Stimulated activated CD8-positive, alpha-beta memory T cell treated with anti-CD3 and anti-CD28 coated beads, Interleukin-15, amount 100 ng/mL, for 4 hours (primary cell): Measurements from ENCODE around the gene HDC.

ENCODE experiments used
- DNase-seq, 2 donors: peaks; one replicate each; pipeline ENCODE4 v3.0.0-alpha.2; 2020; ENCODE audit warnings: low read depth in 2 of 2

HDC gene, protein sequence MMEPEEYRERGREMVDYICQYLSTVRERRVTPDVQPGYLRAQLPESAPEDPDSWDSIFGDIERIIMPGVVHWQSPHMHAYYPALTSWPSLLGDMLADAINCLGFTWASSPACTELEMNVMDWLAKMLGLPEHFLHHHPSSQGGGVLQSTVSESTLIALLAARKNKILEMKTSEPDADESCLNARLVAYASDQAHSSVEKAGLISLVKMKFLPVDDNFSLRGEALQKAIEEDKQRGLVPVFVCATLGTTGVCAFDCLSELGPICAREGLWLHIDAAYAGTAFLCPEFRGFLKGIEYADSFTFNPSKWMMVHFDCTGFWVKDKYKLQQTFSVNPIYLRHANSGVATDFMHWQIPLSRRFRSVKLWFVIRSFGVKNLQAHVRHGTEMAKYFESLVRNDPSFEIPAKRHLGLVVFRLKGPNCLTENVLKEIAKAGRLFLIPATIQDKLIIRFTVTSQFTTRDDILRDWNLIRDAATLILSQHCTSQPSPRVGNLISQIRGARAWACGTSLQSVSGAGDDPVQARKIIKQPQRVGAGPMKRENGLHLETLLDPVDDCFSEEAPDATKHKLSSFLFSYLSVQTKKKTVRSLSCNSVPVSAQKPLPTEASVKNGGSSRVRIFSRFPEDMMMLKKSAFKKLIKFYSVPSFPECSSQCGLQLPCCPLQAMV

DNA sequence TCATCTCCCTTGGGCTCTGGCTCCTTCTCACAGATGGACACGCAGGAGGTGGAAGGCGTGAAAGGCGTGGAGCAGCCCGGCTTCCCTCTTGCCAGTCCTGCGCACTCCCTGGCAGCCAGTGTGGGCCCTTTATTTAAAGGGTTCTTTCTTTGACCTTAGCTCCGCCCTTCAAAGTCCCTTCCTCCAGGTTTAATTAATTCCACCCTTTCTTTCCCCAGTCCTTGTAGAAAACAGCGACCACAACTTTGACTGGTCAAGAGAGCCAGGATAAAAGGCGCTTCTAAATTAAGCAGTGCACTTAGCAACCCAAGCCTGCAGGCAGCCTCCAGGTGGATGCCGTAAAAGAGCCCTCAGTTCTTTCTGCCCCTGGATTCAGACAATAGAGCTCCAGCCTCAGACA, at the start of gene HDC:
Gene HDC, minus strand, starts transcription at position 107 of the 400 bp plus-strand sequence. Its CDS starts 103 bp downstream, at position 4.
- DNase-seq = no peak

DNA sequence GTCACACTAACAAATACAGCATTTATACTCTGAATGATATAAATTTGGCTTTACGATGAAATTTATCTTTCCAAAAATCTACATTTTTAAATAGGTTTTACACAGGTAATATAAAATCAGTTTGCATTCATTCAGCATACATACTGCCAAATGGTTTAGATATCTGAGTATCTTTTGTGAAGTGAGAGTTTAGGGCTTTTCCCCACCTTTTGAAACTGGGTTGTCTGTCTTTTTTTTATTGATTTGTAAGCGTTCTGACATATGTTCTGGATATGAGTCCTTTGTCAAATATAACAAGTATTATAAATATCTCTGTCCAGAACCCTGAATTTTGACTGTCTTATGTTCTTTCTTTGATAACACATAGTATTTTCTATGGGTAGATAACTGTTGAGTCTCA, 47.1 kb upstream of the HDC start:
- no peak for DNase-seq

DNA sequence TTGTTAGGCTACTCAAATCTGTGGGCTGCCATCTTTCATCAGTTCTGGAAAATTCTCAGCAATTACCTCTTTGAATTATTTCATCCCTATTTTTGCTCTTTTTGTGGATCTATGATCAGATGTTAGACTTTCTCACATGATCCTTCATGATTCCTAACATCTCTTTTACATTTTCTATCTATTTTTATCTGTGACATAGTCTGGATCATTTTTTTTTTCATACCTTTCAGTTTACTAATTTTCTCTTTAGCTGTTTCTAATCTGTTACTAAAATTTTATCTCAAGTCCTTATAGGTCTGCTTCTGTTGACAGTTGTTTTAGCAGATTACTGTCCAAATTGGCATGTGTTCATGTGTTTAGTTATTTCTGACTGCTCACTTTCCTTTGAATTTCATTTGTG, 42.3 kb upstream of the HDC start:
- no peak for DNase-seq

DNA sequence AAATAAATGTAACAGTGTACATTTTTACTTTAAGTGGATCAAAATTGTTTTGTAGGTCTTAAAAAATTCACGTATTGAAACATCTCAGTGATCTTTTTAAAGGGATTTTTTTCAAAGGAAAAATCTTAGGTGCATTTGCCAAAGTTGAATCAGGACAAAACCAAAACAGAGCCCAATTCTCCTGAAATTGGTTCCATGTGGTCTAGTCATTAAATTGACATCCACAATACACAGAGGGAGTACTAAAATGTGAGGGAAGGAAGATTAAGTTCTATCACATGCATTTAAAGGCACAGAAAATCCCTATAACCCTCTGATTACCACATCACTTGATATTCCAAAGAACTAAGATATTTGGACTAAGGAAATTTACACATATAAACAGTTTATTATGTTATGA, 39.3 kb upstream of the HDC start:
- DNase-seq = no peak

DNA sequence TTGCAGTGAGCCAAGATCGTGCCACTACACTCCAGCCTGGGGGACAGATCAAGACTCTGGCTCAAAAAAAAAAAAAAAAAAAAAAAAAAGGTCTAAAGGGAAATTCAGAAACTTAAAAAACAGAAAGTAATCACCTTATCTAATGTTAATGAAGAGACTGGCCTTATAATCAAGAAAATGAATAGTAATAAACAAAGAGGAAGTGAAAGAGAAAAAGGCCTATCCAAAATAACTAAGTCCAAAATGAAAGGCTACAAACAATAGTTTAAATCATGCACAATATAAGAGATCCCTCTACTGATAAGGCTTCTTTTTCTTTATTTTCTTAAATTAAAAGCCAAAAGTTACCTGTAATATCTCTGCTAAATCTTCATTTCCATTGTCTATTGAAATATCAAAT, 37.1 kb upstream of the HDC start:
- DNase-seq = no peak

DNA sequence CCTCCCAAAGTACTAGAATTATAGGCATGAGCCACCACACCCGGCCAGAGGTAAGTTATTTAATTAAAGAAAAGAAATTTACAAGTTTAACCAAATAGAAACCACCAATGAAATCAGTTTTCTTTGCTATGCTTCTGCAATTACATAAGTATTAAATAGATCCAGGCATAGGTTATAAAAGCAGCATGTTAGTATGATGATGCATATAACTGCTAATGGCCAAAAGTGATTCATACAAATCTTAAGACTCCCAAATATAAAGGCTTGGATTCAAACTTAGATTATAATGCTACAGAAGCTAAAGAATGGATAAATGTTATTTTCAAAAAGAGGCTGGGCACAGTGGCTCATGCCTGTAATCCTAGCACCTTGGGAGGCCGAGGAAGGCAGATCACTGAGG, 32.8 kb upstream of the HDC start:
- DNase-seq = no peak

DNA sequence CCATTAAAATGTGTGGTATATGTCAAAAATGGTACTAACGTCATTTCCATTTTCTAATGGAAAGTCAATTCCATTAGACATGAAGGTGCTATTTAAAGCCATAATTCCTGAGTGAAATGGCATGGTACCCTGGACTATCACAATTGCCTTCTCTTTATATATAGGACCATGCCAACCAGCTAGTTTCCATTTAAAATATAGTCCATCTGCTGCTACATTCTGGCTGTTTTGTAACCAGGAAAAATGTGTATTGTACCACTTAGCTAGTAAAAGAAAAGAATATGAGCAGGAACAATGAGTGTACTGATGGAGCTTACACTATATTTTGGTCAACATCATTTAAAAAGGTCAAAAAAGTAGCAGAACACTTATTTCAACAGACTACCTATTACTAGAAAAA, 30.4 kb upstream of the HDC start:
- no peak for DNase-seq

DNA sequence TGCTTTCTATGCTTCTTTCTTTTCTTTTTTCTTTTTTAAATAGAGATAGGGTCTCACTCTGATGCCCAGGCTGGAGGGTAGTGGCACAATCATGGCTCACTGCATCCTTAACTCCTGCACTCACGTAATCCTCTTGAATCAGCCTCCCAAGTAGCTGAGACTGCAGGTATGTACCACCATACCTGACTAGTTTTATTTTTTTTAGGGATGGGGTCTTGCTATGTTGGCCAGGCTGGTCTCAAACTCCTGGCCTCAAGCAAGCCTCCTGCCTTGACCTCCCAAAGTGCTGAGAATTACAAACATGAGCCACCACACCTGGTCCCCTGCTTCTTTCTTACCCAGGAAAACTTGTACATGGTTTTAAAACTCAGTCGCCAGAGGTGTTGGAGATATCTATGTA, 24.2 kb upstream of the HDC start:
- DNase-seq = no peak

DNA sequence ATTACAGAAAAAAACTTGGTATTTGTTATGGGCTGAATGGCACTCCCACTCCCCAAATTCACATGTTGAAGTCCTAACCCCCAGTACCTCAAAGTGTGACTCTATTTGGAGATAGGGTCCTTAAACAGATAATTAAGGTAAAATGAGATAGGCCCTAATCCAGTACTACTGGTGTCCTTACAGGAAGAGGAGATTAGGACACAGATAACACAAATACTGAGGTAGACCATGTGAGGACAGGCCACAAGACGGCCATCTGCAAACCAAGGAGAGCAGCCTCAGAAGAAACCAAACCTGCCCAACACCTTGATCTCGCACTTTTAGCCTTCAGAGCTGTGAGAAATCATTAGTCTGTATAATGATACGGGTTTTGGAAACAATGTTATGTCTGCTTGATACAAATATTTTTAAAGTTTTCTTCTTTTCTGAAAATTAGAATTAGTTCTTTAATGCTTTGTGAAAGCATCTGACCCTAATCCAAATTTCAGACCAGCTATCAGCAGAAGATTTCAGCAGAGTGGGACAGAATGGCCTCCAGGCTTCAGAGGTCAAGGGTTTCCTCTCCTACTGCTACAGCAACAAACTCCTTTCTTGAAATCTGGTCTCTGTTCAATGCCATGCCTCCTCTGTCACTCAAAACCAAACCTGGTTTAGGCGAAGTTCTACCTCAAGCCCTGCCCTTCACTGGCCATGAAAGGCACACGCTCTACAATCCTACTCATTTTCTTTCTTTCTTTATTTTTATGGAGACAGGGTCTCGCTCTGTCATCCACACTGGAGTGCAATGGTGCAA, 22.0 kb upstream of the HDC start:
- DNase-seq = no peak

DNA sequence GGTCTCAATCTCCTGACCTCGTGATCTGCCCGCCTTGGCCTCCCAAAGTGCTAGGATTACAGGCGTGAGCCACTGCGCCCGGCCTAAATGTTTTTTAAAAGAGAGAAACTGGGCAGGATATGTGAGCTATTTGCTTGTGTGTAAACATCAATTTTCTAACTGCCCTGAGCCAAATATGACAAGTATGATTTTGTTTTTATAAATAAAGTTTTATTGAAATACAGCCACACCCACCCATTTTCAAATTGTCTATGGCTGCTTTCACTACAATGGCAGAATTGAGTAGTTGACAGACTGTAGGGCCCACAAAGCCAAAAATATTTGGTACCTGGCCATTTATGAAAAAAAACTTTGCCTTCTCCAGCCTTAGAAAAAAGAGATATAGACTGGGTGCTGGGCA, 15.9 kb upstream of the HDC start:
- no peak for DNase-seq

DNA sequence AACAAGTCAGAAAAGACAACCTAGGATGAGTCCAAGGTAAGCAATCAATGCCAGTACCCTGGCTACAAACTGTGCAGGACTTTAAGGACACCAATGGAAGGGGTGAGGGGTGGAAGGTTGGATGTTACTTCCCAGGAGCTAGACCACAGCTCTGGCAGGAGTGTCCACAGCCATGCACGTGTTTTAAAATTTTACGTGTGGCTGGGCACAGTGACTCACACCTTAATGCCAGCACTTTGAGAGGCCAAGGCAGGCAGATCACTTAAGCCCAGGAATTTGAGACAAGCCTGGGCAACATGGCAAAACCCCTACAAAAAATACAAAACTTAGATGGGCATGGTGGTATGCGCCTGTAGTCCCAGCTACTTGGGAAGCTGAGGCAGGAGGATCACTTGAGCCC, 14.7 kb upstream of the HDC start:
- no peak for DNase-seq

DNA sequence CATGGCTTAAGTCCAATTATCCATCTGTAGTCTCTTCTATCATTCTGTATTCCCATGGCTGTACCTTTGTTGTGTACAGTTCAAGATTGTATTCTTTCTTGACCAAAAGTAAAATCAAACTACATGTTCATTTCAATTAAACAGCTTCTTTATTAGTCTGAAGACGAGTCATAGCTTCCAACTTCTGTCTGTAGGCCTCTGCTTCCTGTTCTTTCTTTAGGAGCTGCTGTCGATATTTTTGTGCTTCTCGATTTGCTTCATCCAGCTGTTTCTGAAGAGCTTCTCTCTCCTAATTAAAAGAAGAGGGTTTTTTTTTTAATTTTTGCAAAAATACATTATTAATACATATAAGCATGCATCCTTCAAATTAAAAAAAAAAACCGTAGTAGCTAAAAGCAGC, 13.0 kb upstream of the HDC start:
- DNase-seq = no peak

DNA sequence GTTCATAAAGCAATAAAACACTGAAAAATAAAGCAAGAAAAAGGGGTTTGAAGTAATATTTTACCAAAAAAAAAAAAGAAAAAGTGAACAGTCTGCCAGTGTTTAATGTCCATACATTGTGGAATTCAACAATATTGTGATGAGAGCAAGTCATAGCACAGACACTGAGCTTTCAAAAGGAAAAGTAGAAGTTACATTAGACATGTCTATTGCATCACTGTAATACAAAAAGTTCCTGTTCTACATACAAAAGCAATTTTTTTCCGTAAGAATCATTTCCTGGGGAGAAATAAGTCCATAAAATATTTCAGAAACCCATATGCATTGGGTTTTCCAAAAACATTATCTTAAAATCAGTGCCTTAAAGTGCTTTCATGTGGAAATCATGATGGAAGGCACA, 11.8 kb upstream of the HDC start:
- no peak for DNase-seq

DNA sequence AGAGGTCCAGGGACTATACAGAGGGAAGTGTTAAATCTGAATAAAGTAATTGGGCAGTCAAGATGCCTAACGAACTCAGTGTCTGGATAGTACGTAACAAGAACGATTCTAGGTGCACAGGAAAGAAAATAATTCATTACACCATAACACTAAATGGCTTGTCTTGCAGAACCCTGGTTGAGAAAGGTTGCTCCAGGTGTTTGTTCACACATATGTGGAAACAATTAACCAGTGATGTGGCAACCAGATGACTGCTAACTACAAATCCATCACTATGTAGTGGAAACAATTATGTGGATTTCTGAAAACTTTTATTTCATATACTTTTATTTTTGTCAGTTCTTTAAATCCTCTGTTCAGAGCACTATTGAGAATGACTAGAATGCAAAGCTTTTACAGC, 10.4 kb upstream of the HDC start:
- no peak for DNase-seq

DNA sequence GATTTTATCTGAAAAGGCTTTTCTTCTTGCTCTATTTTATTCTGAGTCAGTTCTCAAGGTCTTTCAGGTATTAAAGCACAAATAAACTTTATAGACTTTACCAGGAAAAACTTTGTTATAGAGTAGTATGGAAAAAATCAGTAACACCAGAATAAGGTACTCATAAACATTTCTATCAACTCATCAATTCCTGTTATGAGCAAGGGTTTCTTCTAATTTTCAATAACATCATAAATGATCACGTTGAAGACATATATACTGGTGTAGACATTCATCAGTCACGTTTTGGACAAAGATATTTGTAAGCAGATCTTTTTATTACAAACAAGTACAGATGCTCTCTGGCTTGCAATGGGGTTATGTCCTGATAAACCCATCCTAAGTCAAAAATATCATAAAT, 9.6 kb upstream of the HDC start:
- DNase-seq = no peak

DNA sequence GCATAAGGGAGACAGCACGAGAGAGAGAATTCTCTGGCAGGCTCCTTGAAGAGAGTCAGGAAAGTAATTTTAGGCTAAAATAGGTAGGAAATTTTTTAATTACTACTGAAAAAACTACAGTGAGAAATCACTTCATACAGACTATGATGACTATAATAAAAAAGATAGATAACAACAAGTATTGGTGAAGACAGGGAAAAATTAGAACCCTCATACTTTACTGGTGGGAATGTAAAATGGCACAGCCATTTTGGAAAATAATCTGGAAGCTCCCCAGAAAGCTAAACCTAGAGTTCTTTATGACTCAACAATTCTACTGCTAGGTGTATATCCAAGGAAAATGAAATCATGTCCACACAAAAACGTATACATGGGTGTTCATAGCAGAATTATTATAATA, 2.1 kb upstream of the HDC start:
- DNase-seq = no peak

DNA sequence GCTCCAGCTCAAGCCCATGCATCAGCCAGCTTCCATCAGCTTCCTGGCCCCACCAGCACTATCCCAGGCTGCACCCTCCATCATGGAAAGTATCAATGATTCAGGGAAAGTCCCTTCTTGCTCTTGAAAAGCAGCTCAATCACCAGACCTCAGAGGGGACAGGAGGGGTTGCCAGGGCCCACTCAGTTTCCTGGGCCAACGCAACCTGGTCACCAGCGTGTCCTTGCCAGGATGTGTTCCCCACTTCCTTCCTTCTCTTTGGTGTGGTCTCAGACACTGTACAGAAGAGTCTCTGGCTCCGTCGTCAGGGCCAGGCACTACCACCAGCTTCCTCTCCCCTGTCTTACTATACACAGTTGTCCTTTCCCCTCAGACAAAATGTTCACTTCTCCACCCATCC, 3.0 kb downstream of the HDC start:
- peak; percentile 38 to 49 for DNase-seq

DNA sequence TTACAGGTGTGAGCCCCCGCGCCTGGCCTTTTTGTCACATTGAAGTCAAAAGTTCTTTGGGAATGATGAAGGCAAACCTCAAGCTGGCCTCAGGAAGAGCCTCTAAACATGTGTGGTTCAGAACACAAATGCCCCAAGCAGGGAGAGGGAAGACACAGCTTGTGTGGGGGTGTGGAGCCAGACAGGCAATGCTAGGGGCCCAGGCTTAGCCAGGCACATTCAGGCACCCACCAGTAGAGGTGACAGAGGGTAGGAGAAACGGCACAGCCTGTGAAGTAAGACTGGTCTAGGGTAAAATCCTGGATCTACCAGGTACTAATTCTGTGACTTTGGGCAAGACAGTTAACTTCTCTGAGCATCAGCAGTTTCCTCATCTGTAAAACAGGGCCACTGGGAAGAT, 3.5 kb downstream of the HDC start:
- DNase-seq = no peak

DNA sequence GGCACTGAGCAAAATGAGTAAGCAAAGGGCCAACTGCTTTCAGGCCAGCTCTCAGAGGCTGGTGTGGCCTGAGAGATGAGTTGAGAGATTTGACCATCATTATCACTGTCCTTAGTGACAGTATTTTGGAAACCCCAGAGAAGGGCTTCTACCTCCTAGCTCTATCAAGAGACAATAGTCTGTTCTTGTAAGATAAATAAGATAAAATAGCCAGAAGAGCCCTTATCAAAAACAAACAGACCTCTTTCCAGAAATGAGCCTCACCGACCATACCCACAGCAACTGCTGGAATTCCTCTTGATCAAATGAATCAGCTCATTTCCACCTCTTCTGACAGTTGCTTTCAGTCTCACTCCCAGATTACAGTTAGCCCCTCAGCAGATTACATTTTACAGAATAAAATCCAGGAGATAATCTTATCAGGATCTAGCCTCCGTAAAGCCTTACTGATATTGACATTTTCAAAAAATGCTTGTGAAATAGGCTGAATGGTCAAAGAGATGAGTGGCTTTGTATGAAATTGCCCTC, 4.5 kb downstream of the HDC start:
- DNase-seq = no peak

DNA sequence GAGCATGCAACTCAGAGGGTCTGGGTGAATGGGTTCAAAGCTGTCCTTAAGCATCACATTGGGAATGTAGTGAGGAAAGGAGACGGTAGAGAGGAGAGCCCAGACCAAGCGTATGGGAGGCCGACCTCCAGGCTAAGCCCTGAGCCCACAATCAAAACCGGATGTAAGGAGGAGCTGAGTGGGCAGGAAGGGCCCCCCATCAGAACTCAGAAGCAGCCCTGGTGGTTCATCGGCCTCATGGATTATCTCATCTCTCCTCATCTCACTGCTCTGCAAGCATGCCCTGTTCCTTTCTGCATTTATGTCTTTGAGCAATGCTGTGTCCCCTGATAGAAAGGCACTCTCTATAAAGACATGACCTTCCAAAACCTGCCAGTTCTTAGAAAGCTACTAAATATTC, 6.2 kb downstream of the HDC start:
- DNase-seq = no peak

DNA sequence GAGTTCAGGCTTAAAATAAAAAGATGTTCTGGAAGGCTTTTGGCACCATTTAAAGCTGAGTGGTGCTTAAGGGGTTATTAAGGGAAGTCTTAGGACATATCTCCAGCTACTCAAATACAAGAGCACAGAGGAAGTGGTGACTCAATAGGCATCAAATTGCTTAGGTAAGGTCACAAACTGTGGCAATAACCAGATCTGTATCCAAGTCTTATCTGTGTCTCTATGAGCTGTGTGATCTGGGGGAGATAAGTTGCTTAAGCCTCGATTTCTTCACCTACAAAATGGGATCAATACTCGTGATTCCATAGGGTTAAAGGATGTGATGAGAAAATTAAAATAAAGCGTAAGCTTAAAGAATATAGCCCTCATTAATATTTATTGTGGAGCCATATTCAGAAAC, 7.6 kb downstream of the HDC start:
- DNase-seq = no peak

DNA sequence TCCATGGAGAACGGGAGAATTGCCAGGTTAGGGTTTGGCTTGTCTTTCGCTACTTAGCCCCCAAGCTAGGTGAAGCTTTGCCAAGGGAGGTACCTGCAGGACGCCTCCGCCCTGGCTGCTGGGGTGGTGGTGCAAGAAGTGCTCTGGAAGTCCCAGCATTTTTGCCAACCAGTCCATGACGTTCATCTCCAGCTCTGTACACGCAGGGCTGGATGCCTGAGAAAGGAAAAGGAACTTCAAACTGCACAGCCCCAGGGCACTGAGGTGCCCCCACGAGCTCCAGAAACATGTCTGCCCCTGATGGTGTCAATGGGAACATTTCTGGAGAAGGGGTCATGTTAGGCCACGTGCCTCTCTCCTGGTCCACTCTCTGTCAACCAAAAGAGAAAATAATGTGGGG, 8.2 kb downstream of the HDC start:
- no peak for DNase-seq
